Osteoblast (primary cell): ENCODE measurements around the gene KNDC1. TPM values are rescaled to one million over a fixed set of nuclear protein-coding genes. Genes with fewer than 3 reads are reported as not detected.

Experiments
- DNase-seq: peaks from one replicate; pipeline ENCODE4 v3.0.0; 2011; ENCODE audit warnings: low spot score, mixed read lengths; ENCODE audit not compliant: insufficient read length; ENCODE audit errors: missing footprints
- H2AFZ ChIP-seq: 2 replicates; pipeline ENCODE4 v1.6.0; 2011; ENCODE audit warnings: mild to moderate bottlenecking, low read length
- H3K27ac ChIP-seq: 2 replicates; pipeline ENCODE4 v1.5.1; 2011; ENCODE audit warnings: mild to moderate bottlenecking, low read depth, low read length, moderate library complexity
- H3K27me3 ChIP-seq: 2 replicates; pipeline ENCODE4 v1.6.0; 2012; ENCODE audit warnings: mild to moderate bottlenecking, control low read depth, inconsistent platforms, low read length, moderate library complexity; ENCODE audit not compliant: insufficient read depth
- H3K36me3 ChIP-seq: 2 replicates; pipeline ENCODE4 v1.5.1; 2011; ENCODE audit warnings: mild to moderate bottlenecking, low read length, control low read depth, moderate library complexity; ENCODE audit not compliant: insufficient read depth
- H3K4me1 ChIP-seq: 2 replicates; pipeline ENCODE4 v1.5.1; 2011; ENCODE audit warnings: mild to moderate bottlenecking, low read length, control low read depth, moderate library complexity; ENCODE audit not compliant: insufficient read depth
- H3K4me2 ChIP-seq: 2 replicates; pipeline ENCODE4 v1.6.0; 2011; ENCODE audit warnings: mild to moderate bottlenecking, low read length; ENCODE audit not compliant: insufficient read depth
- H3K4me3 ChIP-seq: fragments of 200-600 bp; sonication (generic); 3 replicates; pipeline ENCODE4 v1.5.1; 2012; ENCODE audit warnings: mild to moderate bottlenecking, low read length, inconsistent platforms; ENCODE audit not compliant: insufficient read depth
- H3K79me2 ChIP-seq: 2 replicates; pipeline ENCODE4 v1.6.0; 2012; ENCODE audit warnings: mild to moderate bottlenecking, low read length, control low read depth, inconsistent platforms; ENCODE audit not compliant: insufficient read depth
- H3K9me3 ChIP-seq: 2 replicates; pipeline ENCODE4 v1.5.1; 2011; ENCODE audit warnings: low read depth, low read length, control low read depth
- H4K20me1 ChIP-seq: 2 replicates; pipeline ENCODE4 v1.6.0; 2012; ENCODE audit warnings: mild to moderate bottlenecking, low read length, control low read depth; ENCODE audit not compliant: insufficient read depth
- CTCF ChIP-seq: IDR thresholded peaks from 2 replicates; pipeline ENCODE4 v1.5.1; 2011; ENCODE audit warnings: mild to moderate bottlenecking, low read depth, low read length, moderate library complexity; ENCODE audit errors: extremely low read depth
- total RNA-seq: library from RNA; depleted of rRNA; stranded (reverse); fragments of >200 nt; gene quantifications from 2 replicates; pipeline ENCODE4 v1.2.3, GENCODE V29; 2012

The KNDC1 gene
- total RNA-seq, 1 donor: not detected

DNA sequence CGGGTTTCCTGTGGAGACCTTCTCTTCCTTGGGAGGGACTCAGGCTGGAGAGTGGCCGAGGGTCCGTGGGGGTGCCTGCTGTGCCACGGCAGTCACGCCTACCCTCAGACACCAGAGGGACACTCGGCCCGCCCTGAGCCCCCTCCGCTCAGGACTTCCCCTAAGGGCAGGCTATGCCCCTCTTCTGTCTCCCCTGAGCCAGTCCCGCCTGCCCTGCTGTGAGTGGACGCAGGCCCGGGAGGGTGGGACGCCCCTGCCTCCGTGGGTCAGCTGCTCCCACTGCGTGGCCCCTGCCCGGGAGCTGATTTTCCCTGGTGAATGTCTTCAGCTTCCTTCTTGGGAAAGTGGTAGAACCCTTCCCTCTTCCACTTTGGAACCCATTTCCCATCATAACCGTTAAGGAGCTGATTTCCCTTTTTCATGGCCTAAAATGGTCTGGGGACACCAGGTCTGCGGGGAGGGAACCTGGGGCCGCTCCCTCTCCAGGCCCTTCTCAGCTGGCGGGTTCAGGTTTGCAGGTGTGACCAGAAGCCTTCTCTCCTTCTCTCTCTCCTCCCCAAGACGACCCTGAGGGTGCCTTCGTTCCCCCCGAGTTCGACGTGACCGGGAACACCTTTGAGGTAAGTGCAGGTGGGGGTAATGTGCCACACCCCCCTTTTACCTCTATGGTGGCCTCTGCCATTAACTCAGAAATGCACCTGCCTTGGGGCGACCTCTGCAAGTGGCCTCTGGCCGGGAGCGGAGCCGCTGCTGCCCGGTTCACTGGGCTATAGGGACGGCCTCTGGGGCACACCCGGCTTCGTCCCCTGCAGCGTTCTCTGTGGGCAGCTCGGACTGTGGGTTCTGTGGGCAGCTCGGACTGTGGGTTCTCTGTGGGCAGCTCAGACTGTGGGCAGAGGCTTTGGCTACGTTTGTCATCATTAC lies 7.9 kb downstream of the KNDC1 start:
- Histone ChIP-seq H3K36me3 (no peaks in the 10 kb centered on the region), H3K4me3 (no peak overlapping the region)
- no peak for TF ChIP-seq CTCF

DNA sequence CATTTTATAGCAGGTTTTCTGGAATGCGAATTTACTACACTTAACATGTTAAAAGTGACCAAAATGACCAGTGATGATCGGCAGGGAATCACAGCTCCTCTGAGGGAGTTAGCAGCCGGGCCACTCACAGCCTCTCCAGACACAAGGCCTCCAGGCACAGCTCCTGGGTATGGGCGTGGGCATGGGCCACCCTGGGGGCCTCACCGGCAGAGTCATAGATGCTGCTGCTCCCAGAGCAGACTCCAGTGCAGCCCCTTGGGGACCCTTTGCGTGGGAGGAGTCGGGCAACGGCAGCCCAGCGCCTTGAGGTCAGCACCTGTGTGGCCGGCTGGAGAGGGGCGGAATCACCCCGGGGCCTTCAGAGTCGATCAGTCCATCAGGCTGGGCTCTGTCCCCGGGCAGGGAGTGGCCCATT lies 8.6 kb downstream of the KNDC1 start:
- H3K4me2 ChIP-seq: no peak overlapping the region
- H3K79me2 ChIP-seq: no peaks in the 10 kb centered on the region
- H3K36me3 ChIP-seq: no peaks in the 10 kb centered on the region
- peak; percentile 58 for DNase-seq
- no peak overlapping the region for H2AFZ ChIP-seq
- no peaks in the 10 kb centered on the region for H3K27me3 ChIP-seq
- H3K27ac ChIP-seq: no peak overlapping the region
- no peaks in the 10 kb centered on the region for H4K20me1 ChIP-seq
- H3K9me3 ChIP-seq: no peaks in the 10 kb centered on the region
- no peak overlapping the region for H3K4me3 ChIP-seq
- H3K4me1 ChIP-seq: no peaks in the 10 kb centered on the region
- no peak for TF ChIP-seq CTCF

More for the DNA sequence above, 7.9 kb downstream of the KNDC1 start:
- H3K9me3 ChIP-seq: no peaks in the 10 kb centered on the region
- no peak overlapping the region for H3K4me2 ChIP-seq
- H4K20me1 ChIP-seq: no peaks in the 10 kb centered on the region
- H2AFZ ChIP-seq: no peak overlapping the region
- no peaks in the 10 kb centered on the region for H3K4me1 ChIP-seq
- DNase-seq: peak; percentile 85
- no peak overlapping the region for H3K27ac ChIP-seq
- no peaks in the 10 kb centered on the region for H3K27me3 ChIP-seq
- H3K79me2 ChIP-seq: no peaks in the 10 kb centered on the region

- no peaks in the 10 kb centered on the region for H3K27me3 ChIP-seq
- no peaks in the 10 kb centered on the region for H3K9me3 ChIP-seq
- no peaks in the 10 kb centered on the region for H3K4me1 ChIP-seq
- no peaks in the 10 kb centered on the region for H3K79me2 ChIP-seq
- no peaks in the 10 kb centered on the region for H4K20me1 ChIP-seq
- no peak overlapping the region for H3K4me2 ChIP-seq
- peak; percentile 54 for DNase-seq
- no peak for TF ChIP-seq CTCF
- H3K36me3 ChIP-seq: no peaks in the 10 kb centered on the region
- no peak overlapping the region for H3K4me3 ChIP-seq
- H3K27ac ChIP-seq: no peak overlapping the region
- H2AFZ ChIP-seq: no peak overlapping the region
Measured at GRCh38 chr10:133169173-133169947, 9.3 kb downstream of the KNDC1 start.

- H3K27ac ChIP-seq: no peak overlapping the region
Measured at GRCh38 chr10:133170092-133170491, 10.1 kb downstream of the KNDC1 start.

More at GRCh38 chr10:133170092-133170491, 10.1 kb downstream of the KNDC1 start:
- Histone ChIP-seq H3K4me1 (no peaks in the 10 kb centered on the region), H3K4me2 (no peak overlapping the region), H3K4me3 (no peak overlapping the region), H4K20me1 (no peaks in the 10 kb centered on the region), H3K79me2 (no peaks in the 10 kb centered on the region), H3K27me3 (no peaks in the 10 kb centered on the region), H3K9me3 (no peaks in the 10 kb centered on the region), H2AFZ (no peak overlapping the region), H3K36me3 (no peaks in the 10 kb centered on the region)
- no peak for TF ChIP-seq CTCF
- DNase-seq: no peak
